NCI-H1694 (cell line): ENCODE measurements around the gene CATSPER1.

Experiments
- DNase-seq: peaks from one replicate; lab custom pipeline; 2025; lab: John Stamatoyannopoulos, UW

Gene CATSPER1

GRCh38 chr11:66002648-66003225 lies 23.5 kb downstream of the CATSPER1 start:
- DNase-seq = no peak

DNA sequence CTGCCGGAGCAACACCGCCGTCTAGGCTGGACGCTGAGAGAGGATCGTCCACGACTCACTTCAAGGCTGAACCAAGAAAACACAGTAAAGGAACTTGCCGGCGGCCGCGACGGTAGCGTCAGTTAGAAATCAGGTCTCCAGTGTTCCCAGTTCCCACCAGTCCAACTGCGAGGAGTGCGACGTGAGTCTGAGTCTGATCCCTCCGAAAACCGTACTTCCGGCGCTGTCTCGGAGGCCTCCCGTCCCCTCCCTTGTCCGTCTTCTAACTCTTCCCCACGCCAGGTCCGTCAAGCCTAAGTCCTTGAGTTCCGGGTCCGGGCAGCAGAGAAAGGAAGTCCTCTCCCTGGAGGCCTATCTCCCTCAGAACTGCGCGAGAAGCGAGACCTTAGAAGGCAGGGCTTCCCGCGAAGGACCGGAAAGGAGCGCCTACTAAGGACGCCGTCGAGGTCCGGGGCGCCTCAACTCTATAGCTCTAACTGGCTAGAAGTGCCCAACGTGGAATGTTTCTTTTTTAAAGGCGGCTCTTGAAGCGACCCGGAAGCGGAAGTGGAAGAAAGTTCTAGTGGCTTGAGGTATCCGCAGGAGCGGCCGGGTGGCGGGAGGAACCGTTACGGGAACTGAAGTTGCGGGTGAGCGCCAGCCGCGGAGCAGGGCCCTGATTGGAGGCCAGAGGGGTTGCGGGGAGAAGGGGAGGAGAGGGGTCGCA lies 24.2 kb downstream of the CATSPER1 start, which contains the start of the genes BANF1 and EIF1AD:
BANF1 (plus strand) TSS at position 562 of the 706 bp plus-strand sequence. CDS start 748 bp downstream, outside the sequence.
EIF1AD (minus strand) TSS at position 216 of the 706 bp plus-strand sequence. CDS start 1,768 bp downstream, outside the sequence.
- DNase-seq = peak; percentile 84

GRCh38 chr11:65997286-65997685 lies 29.0 kb downstream of the CATSPER1 start:
- no peak for DNase-seq

DNA sequence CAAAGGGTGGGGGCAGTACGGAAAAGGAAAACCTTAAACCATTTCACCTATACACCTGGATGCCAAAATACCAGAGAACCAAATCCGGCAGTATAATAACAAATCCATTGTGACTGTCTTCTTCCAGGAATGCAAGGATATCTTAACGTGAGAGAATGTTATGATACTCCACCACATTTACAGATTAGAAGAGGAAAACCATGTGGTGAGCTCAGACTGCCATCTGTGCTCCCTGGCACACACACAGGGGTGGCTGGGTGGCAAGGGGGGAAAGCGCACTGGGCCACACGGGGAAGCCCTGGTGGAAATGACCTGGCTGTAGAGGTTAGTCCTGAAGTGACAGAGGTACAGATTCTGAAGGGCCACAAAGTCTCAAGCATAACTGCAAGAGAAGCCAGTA lies 34.2 kb downstream of the CATSPER1 start:
- DNase-seq = peak; percentile 13

DNA sequence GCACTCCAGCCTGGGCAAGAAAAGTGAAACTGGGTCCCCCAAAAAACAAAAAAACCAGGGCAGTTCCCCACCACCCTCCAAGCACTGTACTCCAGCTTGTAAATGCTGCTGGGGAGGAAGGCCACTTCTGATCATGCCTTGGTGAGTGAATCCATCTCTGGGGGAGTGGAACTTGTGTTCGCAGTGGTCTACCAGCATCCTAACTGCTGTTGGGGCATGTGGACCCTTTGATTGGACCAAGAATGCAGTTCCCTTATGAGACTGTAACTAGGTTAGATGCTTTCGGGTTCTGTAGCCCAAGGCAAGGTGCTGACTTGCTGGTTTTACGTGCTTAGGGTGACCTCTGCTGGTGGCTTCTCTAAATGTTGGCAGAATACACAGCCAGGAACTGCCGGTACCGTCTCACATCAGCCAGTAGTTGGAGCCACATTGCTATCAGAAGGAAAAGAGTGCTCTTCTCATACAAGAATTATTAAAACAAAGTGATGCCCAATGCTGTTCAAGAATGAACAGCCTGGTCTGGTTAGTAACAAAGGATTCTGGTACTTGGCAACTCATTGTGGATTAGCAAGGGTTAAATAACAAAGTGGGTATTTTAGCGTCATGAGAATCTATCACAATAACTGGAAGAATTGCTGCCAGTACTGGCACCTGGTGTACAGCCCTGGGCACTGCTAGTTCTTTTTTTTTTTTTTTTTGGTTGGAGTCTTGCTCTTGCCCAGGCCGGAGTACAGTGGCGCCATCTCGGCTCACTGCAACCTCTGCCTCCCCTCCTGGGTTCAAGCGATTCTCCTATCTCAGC lies 37.3 kb downstream of the CATSPER1 start:
- DNase-seq = peak; percentile 93

GRCh38 chr11:65987336-65987735 lies 38.9 kb downstream of the CATSPER1 start:
- DNase-seq = no peak

- no peak for DNase-seq
Measured at GRCh38 chr11:65983589-65983987, 42.7 kb downstream of the CATSPER1 start.

DNA sequence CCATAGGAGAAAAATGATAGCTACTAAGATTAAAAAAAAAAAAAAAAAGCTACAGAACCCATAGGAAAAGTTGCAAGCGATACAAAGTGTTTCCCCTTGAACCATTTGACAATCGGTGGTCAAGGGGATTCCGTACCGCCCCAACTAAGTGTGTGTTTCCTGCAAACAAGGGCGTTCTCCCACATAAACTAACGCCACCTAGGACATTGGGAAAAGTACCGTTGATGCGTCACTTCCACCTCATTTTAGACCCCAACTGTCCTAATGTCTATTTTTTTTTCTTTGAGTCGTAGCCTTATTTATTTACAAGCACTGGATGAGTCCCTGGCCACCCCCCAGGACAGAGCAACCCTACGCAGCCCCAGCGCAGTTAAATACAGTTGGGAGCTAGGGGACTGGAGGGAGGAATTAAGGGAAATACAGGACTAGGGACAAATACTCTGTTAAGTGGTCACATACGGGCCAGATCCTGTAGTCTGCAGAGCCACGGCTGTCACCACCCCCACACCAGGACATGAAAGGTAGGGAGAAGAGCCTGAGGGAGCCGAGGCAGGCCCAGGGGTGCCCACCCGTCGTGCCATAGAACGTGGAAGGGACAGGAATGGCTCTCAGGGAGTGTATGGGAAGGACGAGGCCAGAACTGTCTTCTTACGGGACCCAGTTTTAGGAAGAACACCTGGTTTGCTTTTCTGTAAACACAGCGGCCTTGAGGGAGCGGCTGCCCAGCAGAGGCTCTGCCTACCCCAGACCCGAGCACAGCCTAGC lies 43.3 kb downstream of the CATSPER1 start:
- DNase-seq = no peak

GRCh38 chr11:65981972-65982823 lies 44.1 kb downstream of the CATSPER1 start:
- DNase-seq = no peak

DNA sequence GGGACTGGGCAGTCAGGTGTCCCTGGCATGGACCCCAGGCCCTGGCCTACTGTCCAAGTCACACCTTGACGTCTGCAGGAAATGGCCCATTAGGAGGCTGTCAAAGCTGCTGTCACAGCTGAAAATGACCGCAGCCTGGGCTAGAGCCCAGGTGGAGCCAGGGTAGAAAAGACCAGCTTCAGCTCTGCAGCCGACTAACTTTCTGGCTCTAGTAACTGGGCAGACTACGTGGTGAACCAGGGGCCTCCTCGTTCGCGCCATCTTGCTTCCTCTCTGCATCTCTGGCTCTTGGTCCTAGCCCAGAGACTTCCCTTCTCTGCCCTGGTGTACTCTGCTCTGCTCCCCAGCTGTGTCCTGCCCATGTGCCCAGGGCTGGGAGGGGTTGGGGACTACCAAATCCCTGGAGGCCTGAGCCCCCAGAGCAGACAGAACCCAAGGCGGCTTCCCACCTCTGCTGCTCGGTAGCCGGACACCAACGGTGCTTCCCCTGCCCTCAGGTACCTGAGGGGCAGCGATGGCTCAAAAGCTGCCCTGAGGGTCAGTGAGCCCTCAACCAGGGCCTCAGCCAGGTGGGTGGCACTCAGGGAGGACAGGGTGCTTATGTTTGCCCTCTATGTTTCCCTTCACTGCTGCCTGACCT lies 45.1 kb downstream of the CATSPER1 start:
- no peak for DNase-seq

DNA sequence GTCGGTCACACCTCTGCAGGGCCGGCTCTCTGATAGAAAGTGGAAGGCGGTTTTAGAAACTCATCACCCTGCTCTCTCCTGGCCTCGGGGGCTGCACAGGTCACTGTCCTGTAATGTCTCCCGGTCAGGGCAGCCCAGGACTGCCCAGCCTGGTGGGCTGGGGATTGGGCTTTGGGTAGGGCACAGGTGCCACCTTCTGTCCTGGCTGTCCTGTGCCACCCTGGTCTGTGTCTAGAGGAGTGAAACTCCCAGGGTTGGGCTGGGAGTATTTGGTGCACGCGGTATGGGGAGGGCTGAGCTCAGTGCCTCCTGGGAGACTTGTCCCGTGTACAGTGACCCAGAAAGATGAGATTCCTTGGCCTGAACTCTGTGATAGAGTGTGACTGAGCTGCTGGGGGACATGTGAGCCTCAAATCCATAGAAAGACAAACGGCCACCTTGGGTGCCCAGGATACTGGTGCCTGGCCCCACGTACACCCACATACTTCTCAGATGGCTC lies 47.0 kb downstream of the CATSPER1 start:
- DNase-seq = no peak

DNA sequence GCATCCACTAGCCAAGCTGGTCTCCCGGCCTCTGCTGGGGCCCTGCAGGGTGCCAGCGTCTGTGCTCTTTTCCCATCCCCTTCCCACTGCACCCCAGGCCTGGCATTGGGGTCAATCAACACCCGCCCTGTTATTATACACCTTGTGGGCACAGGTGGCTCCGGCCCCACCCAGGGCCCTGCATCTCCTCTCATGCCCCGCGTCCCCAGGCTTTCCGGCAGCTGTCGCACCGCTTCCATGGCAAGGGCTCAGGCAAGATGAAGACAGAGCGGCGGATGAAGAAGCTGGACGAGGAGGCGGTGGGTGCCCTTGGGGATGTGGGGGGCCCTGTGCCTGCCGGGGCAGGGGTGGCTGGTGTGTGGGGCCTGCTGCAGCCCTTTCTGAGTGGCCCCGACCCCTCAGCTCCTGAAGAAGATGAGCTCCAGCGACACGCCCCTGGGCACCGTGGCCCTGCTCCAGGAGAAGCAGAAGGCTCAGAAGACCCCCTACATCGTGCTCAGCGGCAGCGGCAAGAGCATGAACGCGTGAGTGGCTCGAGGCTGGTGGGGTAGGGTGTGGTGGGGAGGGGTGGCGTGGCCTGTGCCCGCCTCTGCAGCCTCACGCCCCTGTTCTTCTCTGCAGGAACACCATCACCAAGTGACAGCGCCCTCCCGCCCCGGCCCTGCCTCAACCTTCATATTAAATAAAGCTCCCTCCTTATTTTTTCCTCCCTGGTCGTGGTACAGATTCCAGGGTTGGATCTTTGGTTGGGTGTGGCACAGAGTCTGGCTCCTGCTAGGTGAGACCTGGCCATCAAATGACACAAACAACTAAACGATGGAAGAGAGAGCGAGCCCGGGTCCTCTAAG lies 47.7 kb downstream of the CATSPER1 start:
- no peak for DNase-seq

- no peak for DNase-seq
Measured at GRCh38 chr11:65977621-65978390, 48.5 kb downstream of the CATSPER1 start.

DNA sequence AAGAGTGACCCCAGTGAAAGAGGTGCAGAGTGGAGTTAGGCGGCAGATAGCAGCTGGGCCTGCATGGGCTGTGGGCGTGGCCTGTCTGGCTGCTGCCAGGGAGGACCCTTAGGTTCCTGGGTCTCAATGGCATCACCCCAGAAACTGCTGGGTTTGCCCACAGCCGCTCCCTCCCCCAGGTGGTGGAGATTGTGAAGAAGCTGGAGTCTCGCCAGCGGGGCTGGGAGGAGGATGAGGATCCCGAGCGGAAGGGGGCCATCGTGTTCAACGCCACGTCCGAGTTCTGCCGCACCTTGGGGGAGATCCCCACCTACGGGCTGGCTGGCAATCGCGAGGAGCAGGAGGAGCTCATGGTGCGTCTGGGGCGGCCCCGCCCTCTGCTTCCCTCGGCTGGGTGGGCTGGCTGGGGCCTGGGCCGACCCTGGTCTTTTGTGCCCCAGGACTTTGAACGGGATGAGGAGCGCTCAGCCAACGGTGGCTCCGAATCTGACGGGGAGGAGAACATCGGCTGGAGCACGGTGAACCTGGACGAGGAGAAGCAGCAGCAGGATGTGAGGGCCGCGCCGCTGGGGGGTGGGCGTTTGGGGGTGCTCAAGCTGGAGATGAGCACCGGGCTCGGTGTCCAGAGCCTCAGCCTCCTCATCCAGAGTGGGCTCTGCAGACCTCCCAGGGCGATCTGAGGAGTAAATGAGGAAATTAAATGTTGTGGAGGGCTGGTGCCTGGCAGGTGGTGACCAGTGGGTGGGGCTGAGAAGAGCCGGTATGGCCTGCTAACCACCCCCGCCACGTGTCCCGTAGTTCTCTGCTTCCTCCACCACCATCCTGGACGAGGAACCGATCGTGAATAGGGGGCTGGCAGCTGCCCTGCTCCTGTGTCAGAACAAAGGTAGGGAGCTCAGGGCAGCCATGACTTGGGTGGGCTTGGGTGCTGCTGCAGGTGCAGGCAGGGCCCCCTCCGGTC lies 49.8 kb downstream of the CATSPER1 start:
- DNase-seq = no peak

GRCh38 chr11:65975771-65976170 lies 50.5 kb downstream of the CATSPER1 start:
- no peak for DNase-seq

DNA sequence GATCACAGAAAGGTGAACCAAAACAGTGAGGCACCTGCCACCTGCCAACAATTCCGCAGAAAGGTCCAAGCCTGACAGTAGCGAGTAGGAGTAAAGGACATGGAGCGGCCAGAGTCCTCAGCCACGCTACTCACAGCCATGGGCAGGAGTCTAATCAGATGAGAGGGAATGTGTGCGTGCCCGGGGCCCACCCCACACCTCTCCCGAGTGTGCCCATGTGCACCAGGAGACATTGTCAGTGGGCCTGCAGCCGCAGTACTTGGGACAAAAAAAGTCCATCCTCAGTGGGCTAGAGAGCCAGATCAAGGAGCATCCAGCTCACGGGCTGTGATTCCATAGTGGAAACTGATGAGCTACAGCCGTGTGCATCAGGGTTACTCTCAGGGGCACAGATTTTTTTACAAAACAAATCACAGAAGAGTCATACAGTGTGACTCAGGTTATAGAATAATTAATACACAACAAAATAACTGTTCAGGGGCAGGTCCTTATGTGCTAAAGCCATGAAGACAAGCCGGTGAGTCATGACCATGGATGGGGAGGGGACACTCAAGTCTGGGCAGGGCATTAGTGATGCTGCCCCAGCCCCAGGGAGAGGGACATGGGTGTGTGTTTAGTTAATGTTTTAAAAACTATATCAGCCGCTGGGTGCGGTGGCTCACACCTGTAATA lies 52.7 kb downstream of the CATSPER1 start:
- no peak for DNase-seq

- no peak for DNase-seq
Measured at GRCh38 chr11:65972116-65972515, 54.2 kb downstream of the CATSPER1 start.
